Ovary (tissue), 3 donors: ENCODE data around the gene TIRAP.

Experiments used
- EP300 ChIP-seq: sonication (generic); formaldehyde crosslinking; IDR thresholded peaks from one replicate; pipeline ENCODE4 v1.6.1; 2017; ENCODE audit warnings: antibody characterized with exemption
- POLR2A ChIP-seq: fragments of 450-650 bp; IDR thresholded peaks from one replicate; pipeline ENCODE4 v1.6.1; 2017; ENCODE audit warnings: antibody characterized with exemption, mild to moderate bottlenecking, moderate library complexity
- TF ChIP-seq, protein P1 (sequence below), 3 donors: fragments of 450-650 bp in 2 of 3; fragments of 200-600 bp in 1 of 3; IDR thresholded peaks; one replicate each; pipeline versions ENCODE4 v1.5.1 to v1.8.0; 2016 to 2022; ENCODE audit warnings: antibody characterized with exemption in 3 of 3, mild to moderate bottlenecking in 1 of 3
- donor health status: DM: no; HTN: no; CAD: no.

DNA sequence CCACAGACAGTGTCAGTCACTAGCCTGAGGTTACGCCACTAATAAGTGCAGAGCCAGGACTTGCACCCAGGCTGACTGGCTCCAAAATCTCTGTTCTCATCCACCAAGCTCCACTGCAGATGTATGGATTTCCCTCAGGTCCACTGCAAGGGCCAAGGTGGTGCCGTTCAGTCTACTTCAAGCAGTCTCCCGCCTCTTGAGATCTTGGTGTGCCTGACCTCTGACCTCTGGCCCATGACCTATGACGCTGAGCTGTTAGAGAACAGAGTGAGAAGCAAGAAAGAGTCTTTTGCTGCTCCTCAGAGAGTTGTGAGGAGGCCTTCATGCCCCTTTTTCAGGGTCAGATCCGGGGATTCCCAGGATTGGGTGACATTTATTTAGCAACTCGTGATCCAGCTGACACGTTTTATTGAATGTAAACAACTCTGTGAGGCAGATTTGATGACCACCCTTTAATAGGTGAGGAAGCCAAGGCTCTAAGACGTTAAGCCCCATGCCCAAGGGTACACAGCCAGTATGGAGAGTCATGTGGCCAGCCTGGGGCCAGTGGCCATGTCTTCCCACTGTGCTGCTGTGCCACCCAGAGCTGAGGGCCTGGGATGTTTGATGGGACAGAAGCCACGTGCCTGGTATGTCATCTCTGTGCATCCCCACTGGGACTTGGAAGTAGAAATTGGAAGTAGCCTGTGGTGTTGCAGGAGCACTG is 46.2 kb downstream of the TIRAP start:
- TF ChIP-seq POLR2A (no peak), EP300 (no peak)
- TF ChIP-seq, protein P1, sequence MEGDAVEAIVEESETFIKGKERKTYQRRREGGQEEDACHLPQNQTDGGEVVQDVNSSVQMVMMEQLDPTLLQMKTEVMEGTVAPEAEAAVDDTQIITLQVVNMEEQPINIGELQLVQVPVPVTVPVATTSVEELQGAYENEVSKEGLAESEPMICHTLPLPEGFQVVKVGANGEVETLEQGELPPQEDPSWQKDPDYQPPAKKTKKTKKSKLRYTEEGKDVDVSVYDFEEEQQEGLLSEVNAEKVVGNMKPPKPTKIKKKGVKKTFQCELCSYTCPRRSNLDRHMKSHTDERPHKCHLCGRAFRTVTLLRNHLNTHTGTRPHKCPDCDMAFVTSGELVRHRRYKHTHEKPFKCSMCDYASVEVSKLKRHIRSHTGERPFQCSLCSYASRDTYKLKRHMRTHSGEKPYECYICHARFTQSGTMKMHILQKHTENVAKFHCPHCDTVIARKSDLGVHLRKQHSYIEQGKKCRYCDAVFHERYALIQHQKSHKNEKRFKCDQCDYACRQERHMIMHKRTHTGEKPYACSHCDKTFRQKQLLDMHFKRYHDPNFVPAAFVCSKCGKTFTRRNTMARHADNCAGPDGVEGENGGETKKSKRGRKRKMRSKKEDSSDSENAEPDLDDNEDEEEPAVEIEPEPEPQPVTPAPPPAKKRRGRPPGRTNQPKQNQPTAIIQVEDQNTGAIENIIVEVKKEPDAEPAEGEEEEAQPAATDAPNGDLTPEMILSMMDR (IDR thresholded peaks at IDR 0.05), result no peak
